GM18870 (cell line): ENCODE results near the gene WWC2.

Experiments
- ATAC-seq: cut with Tn5 transposase; IDR thresholded peaks from one replicate; pipeline ENCODE4 v1.9.1; 2021; ENCODE audit warnings: moderate library complexity; ENCODE audit not compliant: unreplicated experiment

WWC2 gene

DNA sequence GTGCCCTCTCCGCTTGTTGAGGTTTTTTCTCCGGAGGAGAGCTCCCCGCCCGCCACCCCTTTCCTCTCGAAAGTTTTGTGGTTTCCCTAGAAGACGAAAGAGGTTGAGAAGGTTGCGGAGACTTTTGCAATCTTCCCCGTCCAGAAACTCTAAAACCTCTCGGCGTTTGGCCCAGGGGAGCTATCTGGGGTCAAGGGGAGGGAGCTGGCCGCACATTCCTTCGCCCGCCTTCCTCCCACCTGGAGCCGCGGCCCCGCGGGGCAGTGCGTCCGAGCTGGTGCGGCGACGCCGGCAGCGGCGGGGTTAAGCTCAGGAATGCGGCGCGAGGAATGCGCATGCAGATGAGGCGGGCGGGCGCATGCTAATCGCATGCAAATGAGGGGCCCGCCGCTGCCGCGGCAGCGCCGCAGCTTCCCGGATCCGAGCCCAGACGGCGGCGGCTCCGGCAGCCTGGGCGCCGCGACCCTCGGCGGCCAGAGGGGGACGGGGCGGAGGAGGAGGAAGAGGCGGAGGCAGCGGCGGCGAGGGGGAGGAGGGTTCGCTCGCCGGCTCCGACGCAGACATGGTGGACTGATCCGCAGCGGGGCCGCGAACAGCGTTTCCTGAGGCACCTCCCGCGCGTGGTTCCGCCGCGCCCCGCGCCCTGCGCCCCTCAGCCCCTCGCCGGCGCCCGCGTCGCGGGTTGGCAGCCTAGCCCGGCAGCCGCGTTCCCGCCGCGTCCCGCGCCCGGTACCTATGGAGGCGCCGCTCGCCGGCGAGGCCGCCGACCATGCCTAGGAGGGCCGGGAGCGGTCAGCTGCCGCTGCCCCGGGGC is at the start of gene WWC2:
Gene WWC2, plus strand, starts transcription at position 535 of the 814 bp plus-strand sequence. Its CDS starts 235 bp downstream, at position 770.
- ATAC-seq: no peak

- no peak for ATAC-seq
Observed at GRCh38 chr4:183053681-183054080, 45.4 kb upstream of the WWC2 start.

- ATAC-seq: no peak
Observed at GRCh38 chr4:183057255-183057654, 41.8 kb upstream of the WWC2 start.

GRCh38 chr4:183059797-183060196 is 39.3 kb upstream of the WWC2 start:
- peak; percentile 73 for ATAC-seq

- no peak for ATAC-seq
Observed at GRCh38 chr4:183068502-183068901, 30.6 kb upstream of the WWC2 start.

GRCh38 chr4:183071222-183071621 is 27.8 kb upstream of the WWC2 start:
- no peak for ATAC-seq

- no peak for ATAC-seq
Observed at GRCh38 chr4:183072176-183072575, 26.9 kb upstream of the WWC2 start.

DNA sequence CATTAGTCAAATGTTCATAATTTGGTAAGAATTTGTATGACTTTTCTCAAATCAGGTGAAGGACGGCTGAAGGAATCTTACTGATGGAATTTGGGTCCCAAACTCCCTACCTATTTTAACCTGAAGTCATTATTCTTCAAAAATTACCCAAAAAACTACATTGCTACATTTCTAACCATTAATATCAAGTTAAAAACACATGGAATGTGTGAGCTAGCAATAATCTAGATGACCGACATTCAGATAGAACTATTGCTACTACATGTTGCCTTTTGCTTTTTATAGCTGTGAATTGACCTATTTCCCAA is 25.3 kb upstream of the WWC2 start:
- no peak for ATAC-seq

- ATAC-seq: no peak
Observed at GRCh38 chr4:183074288-183074990, 24.6 kb upstream of the WWC2 start.

DNA sequence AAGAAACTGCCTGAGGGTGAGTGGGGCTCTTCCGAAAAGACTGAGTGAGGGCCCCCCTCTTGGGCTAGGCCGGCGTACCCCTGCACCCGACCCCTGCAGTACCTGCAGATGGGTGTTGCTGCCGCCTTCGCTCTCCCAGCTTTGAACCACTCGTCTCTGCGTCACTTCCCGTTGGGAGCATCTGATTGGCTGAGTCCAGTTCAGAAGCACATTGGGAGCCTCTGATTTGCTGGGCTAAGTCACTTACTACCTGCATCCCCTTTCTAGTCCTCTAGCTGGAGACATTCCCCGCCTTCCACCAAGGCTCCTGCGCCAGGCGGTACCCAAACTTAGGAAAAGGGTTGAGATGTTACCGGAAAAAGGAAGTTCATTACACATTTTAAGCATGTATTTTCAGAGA is 20.4 kb upstream of the WWC2 start:
- ATAC-seq: no peak

- no peak for ATAC-seq
Observed at GRCh38 chr4:183080372-183081115, 18.5 kb upstream of the WWC2 start.

GRCh38 chr4:183081116-183081469 is 18.0 kb upstream of the WWC2 start:
- ATAC-seq: no peak

GRCh38 chr4:183082053-183082452 is 17.0 kb upstream of the WWC2 start:
- ATAC-seq: no peak

DNA sequence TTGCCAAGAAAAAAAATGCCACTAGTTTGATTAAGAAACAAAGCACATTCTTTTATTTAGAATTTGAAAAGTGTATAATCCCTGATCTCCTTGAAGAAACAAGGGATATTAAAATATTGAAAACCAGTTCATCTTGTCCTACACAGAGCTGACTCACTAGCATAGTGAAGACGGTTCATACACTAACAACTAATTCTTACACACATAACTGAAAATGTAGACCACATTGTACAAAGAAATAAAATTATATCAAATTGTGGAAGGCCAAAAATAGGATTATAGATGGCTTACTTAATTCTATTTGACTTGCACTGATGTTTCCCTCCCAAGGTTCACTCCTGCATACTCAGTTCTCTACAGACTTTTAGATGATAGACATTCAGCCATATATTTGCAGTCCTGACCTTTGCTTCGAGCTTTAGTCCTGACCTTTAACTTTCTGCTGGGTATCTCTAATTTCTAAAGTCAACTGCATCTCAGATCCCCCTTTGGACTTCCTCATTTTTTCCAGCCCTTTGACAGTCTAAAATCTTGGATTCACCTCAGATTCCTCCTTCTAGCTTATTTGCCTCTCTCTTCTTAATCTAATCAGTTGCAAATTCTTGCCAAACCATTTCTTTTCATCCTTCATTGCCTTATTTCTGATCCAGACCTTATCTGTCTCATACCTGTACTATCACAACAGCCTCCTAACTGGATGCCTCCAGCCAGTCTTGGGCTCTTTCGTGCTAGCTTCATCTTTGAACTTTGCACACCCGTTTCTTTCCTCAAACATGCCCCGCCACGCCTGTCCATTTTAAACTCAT is 4.5 kb upstream of the WWC2 start:
- ATAC-seq: no peak

DNA sequence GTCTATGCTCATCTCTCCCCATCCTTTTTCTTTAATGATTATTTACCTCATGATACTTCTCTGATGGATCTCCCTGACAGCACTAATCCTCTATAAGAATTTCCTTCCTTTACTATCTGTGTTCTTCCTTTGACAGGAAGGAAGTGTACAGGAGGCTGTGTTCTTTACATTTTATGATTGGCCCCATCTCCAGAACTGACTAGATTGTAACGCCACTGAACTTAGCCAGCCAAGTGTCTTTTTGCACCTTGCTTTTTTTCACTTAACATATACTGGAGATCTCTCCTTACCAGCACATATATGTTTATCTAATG is 3.9 kb upstream of the WWC2 start:
- no peak for ATAC-seq

DNA sequence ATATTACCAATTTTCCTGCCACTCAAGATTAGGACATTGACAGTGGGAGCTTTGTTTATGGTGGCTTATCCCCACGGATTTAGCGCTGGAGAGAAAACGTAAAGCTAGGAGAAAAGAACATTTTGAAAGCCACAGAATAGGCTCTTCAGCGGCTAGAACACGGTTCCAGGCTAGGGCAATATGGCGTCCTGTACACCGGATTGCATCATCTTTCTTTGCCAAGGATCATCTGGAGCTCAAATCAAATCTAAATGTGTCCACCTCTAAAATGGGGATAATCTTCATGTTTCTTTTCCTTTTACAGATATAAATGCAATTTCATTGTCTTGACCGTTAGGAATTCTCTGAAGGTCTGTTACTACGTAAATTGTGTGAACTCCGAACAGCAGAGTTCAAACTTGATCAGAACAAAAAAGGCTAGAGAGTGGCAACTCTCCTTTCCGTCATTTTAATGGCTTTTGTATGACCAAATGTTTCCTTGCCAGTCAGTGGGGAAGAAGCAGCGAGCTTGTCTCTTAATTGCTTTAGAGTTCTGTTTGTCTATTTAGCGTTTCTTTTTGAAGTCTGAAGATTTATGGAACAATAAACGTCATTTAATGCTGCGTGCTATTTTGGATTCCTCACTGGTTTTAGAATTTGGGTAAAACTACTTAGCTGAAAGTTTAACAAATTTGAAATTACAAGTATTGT is 2.6 kb upstream of the WWC2 start:
- no peak for ATAC-seq

DNA sequence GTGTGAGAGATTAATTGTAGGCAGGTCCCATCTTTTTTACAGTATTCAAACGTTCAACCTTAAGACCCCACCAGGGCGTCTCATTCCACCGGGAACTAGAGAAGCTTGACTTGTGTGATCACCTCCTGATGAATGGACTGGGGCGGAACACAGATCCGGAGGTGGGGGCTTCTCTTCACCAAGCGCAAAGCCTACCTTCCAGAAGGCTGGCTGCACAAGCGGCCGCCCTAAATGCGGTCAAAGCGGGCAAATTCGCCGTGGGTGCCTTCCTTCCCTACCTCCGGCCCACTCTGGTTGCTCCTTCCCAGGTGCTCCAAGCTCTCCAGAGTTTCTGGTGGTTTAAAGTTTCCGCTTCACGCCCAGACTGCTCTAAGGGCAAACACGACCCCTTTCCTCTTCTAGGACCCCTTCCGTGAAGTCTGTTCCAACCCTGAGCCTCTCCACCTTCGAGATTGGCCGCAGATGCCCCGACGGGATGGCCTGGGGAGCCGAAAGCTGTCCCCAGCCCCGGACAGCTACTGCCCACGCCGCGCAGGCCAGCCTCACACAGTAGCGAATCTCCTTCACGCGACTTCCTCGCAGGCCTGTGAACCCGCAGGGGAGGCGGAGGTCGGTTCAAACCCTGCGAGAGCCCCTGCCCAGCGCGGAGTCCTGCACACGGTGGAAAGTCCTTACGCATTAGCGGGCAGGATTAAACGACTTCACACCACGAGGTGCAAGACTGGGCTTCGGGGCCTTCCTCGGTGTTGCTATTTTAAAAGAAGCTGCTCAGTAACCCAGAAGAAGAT is 1.6 kb upstream of the WWC2 start:
- ATAC-seq: no peak

DNA sequence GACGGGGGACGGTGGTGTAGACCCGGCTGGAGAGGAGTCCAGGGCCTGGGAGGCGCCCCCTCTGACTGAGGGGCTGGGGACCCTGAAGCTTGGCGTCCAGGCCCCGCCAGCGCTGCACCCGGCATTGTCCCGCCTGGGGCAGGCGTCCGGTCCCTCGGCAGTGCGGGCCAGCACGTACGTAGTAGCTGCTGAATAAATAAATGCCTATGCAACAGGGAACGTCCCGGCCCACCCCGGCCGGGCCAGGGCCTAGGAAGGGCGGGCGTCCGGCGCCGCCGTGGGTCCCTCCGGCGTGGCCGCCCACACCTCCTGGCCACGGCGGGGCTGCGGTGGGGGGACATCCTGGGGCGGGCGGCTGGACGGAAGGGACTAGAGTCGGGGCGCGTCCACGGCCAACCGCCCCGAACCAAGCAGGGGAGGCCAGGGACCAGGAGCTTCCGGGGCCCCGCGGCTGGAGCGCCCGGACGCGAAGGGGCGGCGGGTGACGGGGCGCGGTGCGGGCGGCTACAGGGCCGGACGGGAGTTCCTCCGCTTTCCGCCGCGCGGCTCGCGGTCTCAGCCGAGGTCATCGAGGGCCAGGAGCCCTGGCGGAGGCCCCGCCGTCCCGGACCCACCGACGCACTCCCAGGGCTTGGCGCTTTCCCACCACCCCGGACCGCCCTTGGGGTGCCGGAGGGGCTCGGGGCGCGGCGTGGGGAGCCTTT is 886 bp upstream of the WWC2 start:
- no peak for ATAC-seq

DNA sequence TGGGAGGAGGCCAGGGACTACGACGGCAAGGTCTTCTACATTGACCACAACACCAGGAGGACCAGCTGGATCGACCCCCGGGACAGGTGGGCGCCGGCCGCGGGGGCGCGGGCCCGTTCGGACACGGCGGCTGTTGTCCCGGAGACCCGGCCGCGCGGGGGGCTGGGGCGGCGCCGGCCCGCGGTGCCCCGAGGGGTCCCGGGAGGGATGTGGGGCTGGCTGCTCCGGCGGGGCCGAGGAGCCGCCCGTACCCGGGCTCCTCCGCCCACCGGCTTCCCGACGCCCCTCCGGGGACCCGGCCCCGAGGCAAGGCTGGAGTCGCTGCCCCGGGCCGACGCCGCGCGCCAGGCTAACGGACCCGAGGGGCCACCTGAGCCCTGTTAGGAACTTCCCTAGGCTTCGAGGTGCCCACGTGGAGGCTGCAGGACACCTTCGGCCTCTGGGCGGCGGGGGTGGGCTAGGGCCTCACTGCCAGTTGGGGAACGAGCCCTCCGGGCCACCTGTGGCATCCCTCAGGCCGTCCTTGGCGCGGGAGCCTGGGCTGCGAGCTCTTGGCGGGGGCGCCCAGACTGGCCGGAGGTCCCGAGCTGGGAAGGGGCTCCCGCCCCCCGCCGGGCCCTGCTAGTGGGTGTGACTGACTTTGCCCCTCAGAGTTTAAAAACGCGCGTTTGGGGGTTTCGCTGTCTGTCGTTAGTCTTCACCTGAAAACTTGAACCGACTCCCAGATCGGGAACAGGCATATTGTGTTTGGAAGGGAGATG is 660 bp downstream of the WWC2 start:
- no peak for ATAC-seq
